GM18505 (cell line): ENCODE data around the gene LRRC27.

Source experiments
- ATAC-seq: cut with Tn5 transposase; IDR thresholded peaks from one replicate; pipeline ENCODE4 v1.9.1; 2021; ENCODE audit not compliant: unreplicated experiment
- POLR2A ChIP-seq: IDR thresholded peaks from 4 replicates; pipeline ENCODE4 v1.6.1; 2011; ENCODE audit warnings: borderline replicate concordance; ENCODE audit not compliant: insufficient read depth, insufficient read length; ENCODE audit errors: extremely low read depth

Gene LRRC27

GRCh38 chr10:132407243-132407746 lies 75.3 kb downstream of the LRRC27 start:
- no peak for TF ChIP-seq POLR2A
- ATAC-seq = no peak

DNA sequence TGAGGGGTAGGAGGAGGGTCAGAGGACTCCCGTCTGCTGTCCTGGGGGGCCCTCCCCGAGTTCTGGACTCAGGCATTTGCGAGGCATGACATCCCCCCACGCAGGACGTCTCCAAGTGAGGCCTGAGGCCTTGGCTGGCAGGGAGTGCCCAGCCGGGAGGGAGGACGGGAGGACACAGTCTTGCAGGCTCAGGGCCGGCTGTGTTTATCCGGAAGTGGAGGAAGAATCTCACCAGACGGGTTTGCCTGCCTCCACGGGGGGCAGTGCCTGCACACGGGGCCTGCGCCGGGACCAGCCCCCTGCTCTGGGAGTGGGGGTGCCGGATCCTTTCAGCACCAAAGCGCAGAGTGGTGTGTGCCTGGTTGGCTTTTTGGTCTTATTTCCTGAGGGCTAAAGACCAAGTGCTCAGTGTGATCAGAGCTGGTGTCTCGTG lies 75.9 kb downstream of the LRRC27 start:
- no peak for TF ChIP-seq POLR2A

DNA sequence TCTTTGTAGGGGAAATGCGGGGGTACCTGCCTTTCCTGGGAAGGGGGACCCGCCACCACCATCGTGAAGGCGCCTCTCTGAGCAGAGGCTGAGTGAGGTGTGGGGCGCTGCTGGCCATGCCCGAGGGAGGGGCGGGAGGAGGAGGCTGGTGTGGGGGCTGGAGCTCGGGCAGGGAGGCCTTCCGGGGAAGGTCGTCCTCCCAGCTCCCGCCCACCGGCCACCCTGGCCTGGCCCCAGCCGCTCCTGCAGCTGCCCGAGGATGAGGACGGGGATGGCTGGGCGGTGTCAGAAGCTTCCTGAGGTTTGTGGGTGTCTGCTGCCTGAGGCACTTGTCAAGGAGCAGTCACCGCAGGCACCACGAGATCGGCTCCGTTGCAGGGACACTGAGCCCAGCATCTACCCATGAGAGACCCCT lies 76.4 kb downstream of the LRRC27 start:
- no peak for ATAC-seq
- TF ChIP-seq POLR2A = no peak

More for the DNA sequence above, 75.9 kb downstream of the LRRC27 start:
- ATAC-seq = no peak

- no peak for TF ChIP-seq POLR2A
- ATAC-seq = no peak
Observed at GRCh38 chr10:132408823-132409666, 77.1 kb downstream of the LRRC27 start.

- no peak for TF ChIP-seq POLR2A
- no peak for ATAC-seq
Observed at GRCh38 chr10:132409667-132410028, 77.7 kb downstream of the LRRC27 start.

GRCh38 chr10:132410056-132410778 lies 78.2 kb downstream of the LRRC27 start:
- TF ChIP-seq POLR2A = no peak
- no peak for ATAC-seq

DNA sequence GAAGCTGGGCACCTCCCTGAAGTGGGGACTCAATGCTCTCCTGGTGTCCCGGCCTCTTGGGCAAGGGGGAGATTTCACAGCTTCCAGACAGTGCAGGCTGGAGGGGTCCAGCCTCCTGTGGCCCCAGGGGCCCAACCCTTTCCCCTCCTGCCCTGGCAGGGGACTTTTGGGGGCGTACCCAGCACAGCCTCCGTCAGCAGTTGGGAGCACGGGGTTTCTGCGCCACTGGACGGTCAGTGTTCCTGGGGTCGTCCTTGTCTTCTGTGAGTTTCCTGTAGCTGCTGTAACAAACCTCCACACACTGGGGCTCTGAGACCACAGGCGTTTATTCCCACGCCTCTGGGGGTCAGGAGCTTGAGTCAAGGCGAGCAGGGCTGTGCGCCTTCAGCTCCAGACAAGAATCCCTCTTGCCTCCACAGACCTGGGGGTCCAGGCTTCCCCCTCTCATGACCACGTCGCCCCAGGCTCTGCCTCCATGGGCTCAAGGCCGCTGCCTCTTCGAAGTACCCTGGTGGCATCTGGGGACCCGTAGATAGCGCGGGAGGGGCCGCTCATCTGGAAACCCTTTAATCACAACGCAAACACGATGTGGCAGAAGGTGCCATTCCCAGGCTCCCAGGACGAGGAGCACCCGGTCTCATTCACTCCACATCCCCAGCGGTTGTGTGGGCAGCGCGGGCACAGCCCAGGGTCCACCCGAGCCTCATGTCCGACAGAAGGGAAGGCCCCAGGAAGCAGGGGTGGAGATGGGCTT lies 79.0 kb downstream of the LRRC27 start:
- no peak for TF ChIP-seq POLR2A
- no peak for ATAC-seq

DNA sequence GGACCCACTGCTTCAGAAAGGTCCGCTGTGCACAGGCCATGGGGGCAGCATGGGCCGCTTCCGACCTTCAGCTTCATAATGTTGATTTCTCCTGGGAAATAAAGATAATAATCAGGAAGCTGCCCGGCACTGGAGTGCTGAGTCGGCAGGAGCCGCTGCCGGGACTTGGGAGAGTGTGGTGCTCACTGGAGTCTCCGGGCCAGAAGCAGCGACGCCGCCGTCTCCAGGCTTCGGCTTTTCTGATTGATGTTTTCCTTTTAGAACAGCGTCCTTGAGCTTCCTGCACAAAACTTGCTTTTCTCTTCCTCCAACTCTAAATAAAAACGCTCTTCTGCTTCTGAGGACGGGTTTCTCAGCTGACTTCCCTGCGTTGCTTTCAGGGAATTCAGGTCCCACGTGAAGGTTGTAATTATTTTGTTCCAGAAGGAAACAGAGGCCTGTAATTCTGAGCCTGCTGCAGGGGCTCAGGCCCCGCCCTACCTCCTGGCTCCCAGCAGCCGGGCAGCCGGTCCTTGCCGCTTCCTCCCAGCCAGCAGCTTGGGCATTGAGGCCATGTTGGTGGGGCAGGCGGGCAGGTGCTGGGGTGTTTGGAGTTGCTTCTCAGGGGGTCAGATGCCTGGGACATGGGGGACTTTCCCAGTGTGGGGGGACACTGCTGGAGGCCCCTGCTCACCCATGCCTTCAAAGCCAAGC lies 79.7 kb downstream of the LRRC27 start:
- ATAC-seq = no peak
- no peak for TF ChIP-seq POLR2A

GRCh38 chr10:132412316-132413192 lies 80.6 kb downstream of the LRRC27 start:
- no peak for TF ChIP-seq POLR2A
- ATAC-seq = no peak

DNA sequence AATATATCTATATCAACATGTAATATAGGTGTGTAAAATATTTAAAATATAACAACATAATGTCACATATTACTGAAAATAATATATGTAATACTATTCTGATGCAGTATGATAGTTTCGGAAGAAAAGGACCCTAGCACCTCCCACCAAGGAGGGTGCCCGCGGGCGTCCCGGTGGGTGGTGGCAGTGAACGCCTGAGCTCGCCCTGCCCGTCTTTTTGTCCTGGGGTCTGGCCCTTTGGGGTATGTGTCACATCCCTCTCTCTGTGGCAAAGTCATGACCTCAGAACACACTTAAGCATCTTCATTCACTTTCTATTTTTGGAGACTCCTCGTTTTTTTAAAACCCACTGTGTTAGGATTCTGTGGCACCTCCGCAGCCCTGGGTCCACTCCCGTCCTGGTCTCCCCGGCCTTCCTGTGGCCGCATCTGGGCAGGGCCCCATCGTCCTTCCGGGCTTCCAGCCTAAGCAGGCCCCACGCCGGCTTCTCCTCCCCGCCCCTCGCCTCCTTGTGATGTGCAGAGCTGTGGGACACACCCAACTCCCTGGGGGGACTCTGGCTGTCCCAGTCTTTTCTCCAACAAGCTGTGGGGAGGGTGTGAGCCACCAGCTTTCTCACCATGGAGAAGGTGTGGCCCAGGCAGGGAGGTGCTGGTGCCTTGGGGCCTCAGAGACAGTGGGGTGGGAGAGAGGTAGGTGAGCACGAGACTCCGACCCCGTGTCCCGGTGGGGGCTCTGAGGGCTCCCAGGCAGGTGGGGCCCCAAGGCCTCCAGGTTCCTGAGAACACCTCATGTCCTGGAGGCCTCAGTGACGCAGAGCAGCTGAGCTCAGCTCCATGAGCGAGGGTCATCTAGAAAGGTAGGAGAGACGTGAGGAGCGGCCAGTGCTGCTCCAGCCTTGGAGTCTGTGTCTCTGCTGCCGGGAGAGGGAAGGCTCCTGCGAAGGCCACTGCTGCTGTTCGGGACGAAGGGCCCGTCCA lies 81.5 kb downstream of the LRRC27 start:
- ATAC-seq = no peak
- no peak for TF ChIP-seq POLR2A
